ENCODE results near the gene SHQ1.

GRCh38 chr3:72728329-72728889 is 119.8 kb downstream of the SHQ1 start:
- TF ChIP-seq POLR2A (IDR thresholded peaks at IDR 0.05) (no peak), CTCF (IDR thresholded peaks at IDR 0.05) (no peak)
